ENCODE measurements around the gene CHRNG.
A peak's percentile ranks its signal among the peaks of the same experiment; 100 is the strongest.
"Not testable (repeated sequence)": the region's sequence is repeated elsewhere in the genome, so short reads cannot be mapped to it uniquely, and the experiment has no call there.

The CHRNG gene

GRCh38 chr2:232545511-232546375 is 6.3 kb downstream of the CHRNG start:
- no peak for DNase-seq

- DNase-seq, result no peak
Measured at GRCh38 chr2:232547991-232548390, 8.5 kb downstream of the CHRNG start.

GRCh38 chr2:232549655-232550353 is 10.3 kb downstream of the CHRNG start:
- DNase-seq, result no peak

- DNase-seq, result peak; percentile 85 to 89 (median 86)
Measured at GRCh38 chr2:232550354-232551249, 11.1 kb downstream of the CHRNG start, which contains the start of the genes EIF4E2 and TIGD1. EIF4E2 (plus strand) TSS chr2:232550689; CDS start chr2:232550725, 36 bp downstream. TIGD1 (minus strand) TSS chr2:232550557; CDS start chr2:232549882, 675 bp downstream.

GRCh38 chr2:232551250-232551638 is 11.8 kb downstream of the CHRNG start:
- DNase-seq, result no peak

- DNase-seq, result no peak
Measured at GRCh38 chr2:232551776-232552175, 12.3 kb downstream of the CHRNG start.

- DNase-seq, result no peak
Measured at GRCh38 chr2:232556426-232556825, 16.9 kb downstream of the CHRNG start.

- no peak for DNase-seq
Measured at GRCh38 chr2:232562515-232563151, 23.1 kb downstream of the CHRNG start.

- no peak for DNase-seq
Measured at GRCh38 chr2:232563580-232563979, 24.1 kb downstream of the CHRNG start.

- no peak for DNase-seq
Measured at GRCh38 chr2:232567721-232568120, 28.2 kb downstream of the CHRNG start.

- DNase-seq, result no peak
Measured at GRCh38 chr2:232568161-232568560, 28.7 kb downstream of the CHRNG start.

GRCh38 chr2:232569541-232569940 is 30.0 kb downstream of the CHRNG start:
- DNase-seq, result no peak

- DNase-seq, result not testable (repeated sequence)
Measured at GRCh38 chr2:232570481-232570880, 31.0 kb downstream of the CHRNG start.

GRCh38 chr2:232571026-232571474 is 31.6 kb downstream of the CHRNG start:
- DNase-seq, result no peak

GRCh38 chr2:232573042-232573441 is 33.5 kb downstream of the CHRNG start:
- no peak for DNase-seq

- no peak for DNase-seq
Measured at GRCh38 chr2:232573771-232574435, 34.4 kb downstream of the CHRNG start.

- DNase-seq, result no peak
Measured at GRCh38 chr2:232574674-232575403, 35.3 kb downstream of the CHRNG start.

- no peak for DNase-seq
Measured at GRCh38 chr2:232575404-232575746, 35.9 kb downstream of the CHRNG start.

- DNase-seq, result no peak
Measured at GRCh38 chr2:232576995-232577394, 37.5 kb downstream of the CHRNG start.

- no peak for DNase-seq
Measured at GRCh38 chr2:232577841-232578240, 38.3 kb downstream of the CHRNG start.

GRCh38 chr2:232578626-232579025 is 39.1 kb downstream of the CHRNG start:
- DNase-seq, result no peak

All from activated CD4-positive, CD25-positive, alpha-beta regulatory T cell (primary cell).